Measurements from ENCODE around the gene PCDHGB5. TPM values are rescaled to one million over a fixed set of nuclear protein-coding genes. Genes with fewer than 3 reads are reported as not detected.

PCDHGB5 gene
- total RNA-seq, 2 donors, result 8.7 to 12.0 TPM

GRCh38 chr5:141420855-141421488 lies 23.2 kb downstream of the PCDHGB5 start, which contains the start of gene PCDHGA11:
PCDHGA11 (plus strand) TSS chr5:141421051; CDS start chr5:141421228, 177 bp downstream.

DNA sequence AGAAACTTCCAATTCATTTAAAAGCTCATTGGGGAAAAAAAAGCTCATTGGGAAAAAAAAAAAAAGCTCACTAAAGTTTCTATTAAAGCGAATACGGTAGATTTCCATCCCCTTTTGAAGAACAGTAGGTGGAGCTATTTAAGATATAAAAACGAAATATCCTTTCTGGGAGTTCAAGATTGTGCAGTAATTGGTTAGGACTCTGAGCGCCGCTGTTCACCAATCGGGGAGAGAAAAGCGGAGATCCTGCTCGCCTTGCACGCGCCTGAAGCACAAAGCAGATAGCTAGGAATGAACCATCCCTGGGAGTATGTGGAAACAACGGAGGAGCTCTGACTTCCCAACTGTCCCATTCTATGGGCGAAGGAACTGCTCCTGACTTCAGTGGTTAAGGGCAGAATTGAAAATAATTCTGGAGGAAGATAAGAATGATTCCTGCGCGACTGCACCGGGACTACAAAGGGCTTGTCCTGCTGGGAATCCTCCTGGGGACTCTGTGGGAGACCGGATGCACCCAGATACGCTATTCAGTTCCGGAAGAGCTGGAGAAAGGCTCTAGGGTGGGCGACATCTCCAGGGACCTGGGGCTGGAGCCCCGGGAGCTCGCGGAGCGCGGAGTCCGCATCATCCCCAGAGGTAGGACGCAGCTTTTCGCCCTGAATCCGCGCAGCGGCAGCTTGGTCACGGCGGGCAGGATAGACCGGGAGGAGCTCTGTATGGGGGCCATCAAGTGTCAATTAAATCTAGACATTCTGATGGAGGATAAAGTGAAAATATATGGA lies 32.8 kb downstream of the PCDHGB5 start, which contains the start of gene PCDHGA12:
TSS of gene PCDHGA12 (plus strand) at position 176 of the 782 bp plus-strand sequence. CDS start at position 429, 253 bp downstream.

Other genes with a start within 250 kb of the PCDHGB5 start
- gene PCDHB6, start 247.9 kb upstream of the PCDHGB5 start, total RNA-seq, result not detected
- gene PCDHB7, start 225.3 kb upstream of the PCDHGB5 start, total RNA-seq, result under 1 TPM; under 0.01 TPM
- gene PCDHB8, start 220.2 kb upstream of the PCDHGB5 start, total RNA-seq, result under 1 TPM in 1 of 2 donors, not detected in 1; under 0.01 TPM
- not detected for gene PCDHB16, start 215.6 kb upstream of the PCDHGB5 start, total RNA-seq
- under 1 TPM in 1 of 2 donors, not detected in 1; under 0.01 TPM for gene PCDHB9, start 210.8 kb upstream of the PCDHGB5 start, total RNA-seq
- under 1 TPM in 1 of 2 donors, not detected in 1; under 0.01 TPM for gene PCDHB10, start 205.6 kb upstream of the PCDHGB5 start, total RNA-seq
- not detected for gene PCDHB11, start 198.3 kb upstream of the PCDHGB5 start, total RNA-seq
- under 1 TPM in 1 of 2 donors, not detected in 1; under 0.01 TPM for gene PCDHB12, start 189.2 kb upstream of the PCDHGB5 start, total RNA-seq
- gene PCDHB13, start 184.0 kb upstream of the PCDHGB5 start, total RNA-seq, result under 1 TPM; under 0.01 to 0.34 TPM
- under 1 TPM in 1 of 2 donors, not detected in 1; under 0.01 TPM for gene PCDHB14, start 174.6 kb upstream of the PCDHGB5 start, total RNA-seq
- not detected for gene PCDHB15, start 152.6 kb upstream of the PCDHGB5 start, total RNA-seq
- not detected for gene SLC25A2, start 93.9 kb upstream of the PCDHGB5 start, total RNA-seq
- gene TAF7, start 77.2 kb upstream of the PCDHGB5 start, total RNA-seq, result 10 to 100 TPM; 24.8 to 46.6 TPM
- under 1 TPM; under 0.01 TPM for gene PCDHGA1, start 67.4 kb upstream of the PCDHGB5 start, total RNA-seq
- under 1 TPM; 0.67 to 0.69 TPM for gene PCDHGA2, start 59.2 kb upstream of the PCDHGB5 start, total RNA-seq
- under 1 TPM; 0.67 to 0.69 TPM for gene PCDHGA3, start 54.1 kb upstream of the PCDHGB5 start, total RNA-seq
- gene PCDHGB1, start 47.8 kb upstream of the PCDHGB5 start, total RNA-seq, result under 1 TPM; 0.33 to 0.69 TPM
- 1 to 10 TPM in 1 of 2 donors, under 1 TPM in 1; 0.67 to 1.0 TPM for gene PCDHGA4, start 42.9 kb upstream of the PCDHGB5 start, total RNA-seq
- 1 to 10 TPM in 1 of 2 donors, under 1 TPM in 1; 0.67 to 1.0 TPM for gene PCDHGB2, start 38.0 kb upstream of the PCDHGB5 start, total RNA-seq
- gene PCDHGA5, start 33.8 kb upstream of the PCDHGB5 start, total RNA-seq, result under 1 TPM; under 0.01 to 0.69 TPM
- gene PCDHGB3, start 27.7 kb upstream of the PCDHGB5 start, total RNA-seq, result under 1 TPM; 0.69 to 1.00 TPM
- 1 to 10 TPM in 1 of 2 donors, under 1 TPM in 1; 1.00 to 2.1 TPM for gene PCDHGA6, start 24.1 kb upstream of the PCDHGB5 start, total RNA-seq
- 1 to 10 TPM in 1 of 2 donors, under 1 TPM in 1; 0.67 to 1.0 TPM for gene PCDHGA7, start 15.2 kb upstream of the PCDHGB5 start, total RNA-seq
- 1 to 10 TPM; 5.3 to 5.9 TPM for gene PCDHGB4, start 10.2 kb upstream of the PCDHGB5 start, total RNA-seq
- under 1 TPM; 0.34 to 0.67 TPM for gene PCDHGA8, start 5.3 kb upstream of the PCDHGB5 start, total RNA-seq
- gene PCDHGA9, start 4.8 kb downstream of the PCDHGB5 start, total RNA-seq, result 1 to 10 TPM in 1 of 2 donors, under 1 TPM in 1; 1.00 to 1.4 TPM
- gene PCDHGB6, start 10.1 kb downstream of the PCDHGB5 start, total RNA-seq, result 1 to 10 TPM; 1.4 to 1.7 TPM
- gene PCDHGA10, start 15.0 kb downstream of the PCDHGB5 start, total RNA-seq, result 1 to 10 TPM; 4.5 to 5.0 TPM
- gene PCDHGB7, start 19.7 kb downstream of the PCDHGB5 start, total RNA-seq, result 1 to 10 TPM; 3.7 to 3.8 TPM
- 1 to 10 TPM; 3.7 to 4.8 TPM for gene PCDHGA11, start 23.1 kb downstream of the PCDHGB5 start, total RNA-seq
- 10 to 100 TPM; 28.0 to 36.8 TPM for gene PCDHGA12, start 32.6 kb downstream of the PCDHGB5 start, total RNA-seq
- gene PCDHGC3, start 78.0 kb downstream of the PCDHGB5 start, total RNA-seq, result 10 to 100 TPM; 50.2 to 64.6 TPM
- gene PCDHGC4, start 87.1 kb downstream of the PCDHGB5 start, total RNA-seq, result 1 to 10 TPM; 1.4 to 1.7 TPM
- 1 to 10 TPM; 1.0 to 2.0 TPM for gene PCDHGC5, start 91.1 kb downstream of the PCDHGB5 start, total RNA-seq
- 10 to 100 TPM; 12.4 to 23.3 TPM for gene DIAPH1, start 221.1 kb downstream of the PCDHGB5 start, total RNA-seq
- 10 to 100 TPM; 47.5 to 50.3 TPM for gene HDAC3, start 238.9 kb downstream of the PCDHGB5 start, total RNA-seq
- 1 to 10 TPM; 4.8 to 7.3 TPM for gene RELL2, start 239.1 kb downstream of the PCDHGB5 start, total RNA-seq

Data from melanocyte of skin (primary cell).